GM12878 (cell line): ENCODE data around the gene ATCAY. TPM values are rescaled to one million over a fixed set of nuclear protein-coding genes. Genes with fewer than 3 reads are reported as not detected.

Experiments used
- ATAC-seq: fragments of 200-7000 bp; cut with Tn5 transposase; 3 replicates; pipeline ENCODE4 v1.9.1; 2020; ENCODE audit warnings: mild to moderate bottlenecking, moderate library complexity
- BruUV-seq: library from RNA; stranded (reverse); fragments of 400-500 nt; replicated peaks from 2 replicates; lab custom pipeline; 2021; lab: Mats Ljungman, UMichigan
- CTCF ChIA-PET: fragments of 300-600 bp; sonication (Branson Sonifier 250); formaldehyde crosslinking; extraction: SDS; loops from one replicate; lab custom pipeline; 2021; ENCODE audit warnings: inconsistent platforms; lab: Yijun Ruan, JAX
- POLR2A ChIA-PET: fragments of 350-600 bp; formaldehyde crosslinking; extraction: SDS; loops from one replicate; lab custom pipeline; 2021; ENCODE audit warnings: inconsistent platforms; lab: Charles Lee
- RAD21 ChIA-PET: fragments of 300-600 bp; sonication (Branson Sonifier 250); formaldehyde crosslinking; loops from one replicate; lab custom pipeline; 2023; ENCODE audit warnings: antibody characterized with exemption; ENCODE audit not compliant: unreplicated experiment; lab: Charles Lee
- SMC1A ChIA-PET: fragments of 300-600 bp; sonication (Branson Sonifier 250); formaldehyde crosslinking; loops from one replicate; lab custom pipeline; 2023; ENCODE audit not compliant: unreplicated experiment, uncharacterized antibody; lab: Charles Lee
- DNase-seq: peaks from one replicate; pipeline ENCODE4 v3.0.0-alpha.2; 2011; ENCODE audit warnings: low read depth, low spot score
- FAIRE-seq: peaks from 3 replicates; lab custom pipeline; 2011; peaks lifted over from hg19 to GRCh38; lab: Jason Lieb, UNC
- H2AFZ ChIP-seq: 2 replicates; pipeline ENCODE4 v1.6.0; 2011; ENCODE audit warnings: low read depth, low read length, control low read depth; ENCODE audit not compliant: control insufficient read depth
- H3K27ac ChIP-seq: 2 replicates; pipeline ENCODE4 v1.5.1; 2011; ENCODE audit warnings: control low read depth; ENCODE audit not compliant: control insufficient read depth, insufficient read depth
- H3K27me3 ChIP-seq, 2 experiments: replicated peaks in 1 of 2; 2 replicates each; pipeline versions ENCODE4 v1.6.0 to v1.6.1; 2011; ENCODE audit warnings: low read length in 1 of 2; ENCODE audit not compliant: control insufficient read depth in 2 of 2, insufficient read depth in 2 of 2
- H3K36me3 ChIP-seq, 2 experiments: 2 replicates each; pipeline ENCODE4 v1.5.1; 2011; ENCODE audit warnings: low read length in 1 of 2; ENCODE audit not compliant: control insufficient read depth in 2 of 2, insufficient read depth in 2 of 2
- H3K4me1 ChIP-seq: 2 replicates; pipeline ENCODE4 v1.6.1; 2011; ENCODE audit warnings: mild to moderate bottlenecking, low read length, moderate library complexity, mixed read lengths; ENCODE audit not compliant: control insufficient read depth, insufficient read depth
- H3K4me2 ChIP-seq: 2 replicates; pipeline ENCODE4 v1.6.0; 2011; ENCODE audit warnings: control low read depth; ENCODE audit not compliant: control insufficient read depth, insufficient read depth
- H3K4me3 ChIP-seq: fragments of 200-600 bp; sonication (generic); 2 replicates; pipeline ENCODE4 v1.5.1; 2016
- H3K79me2 ChIP-seq: 2 replicates; pipeline ENCODE4 v1.6.0; 2011; ENCODE audit warnings: low read length; ENCODE audit not compliant: control insufficient read depth, insufficient read depth
- H3K9ac ChIP-seq: 2 replicates; pipeline ENCODE4 v1.8.0; 2011; ENCODE audit warnings: low read length, control low read depth, mixed read lengths; ENCODE audit not compliant: control insufficient read depth, insufficient read depth
- H3K9me3 ChIP-seq: replicated peaks from 3 replicates; pipeline ENCODE4 v1.5.1; 2011; ENCODE audit warnings: mild to moderate bottlenecking, low read length; ENCODE audit not compliant: control insufficient read depth, insufficient read depth
- H4K20me1 ChIP-seq: 2 replicates; pipeline ENCODE4 v1.6.0; 2011; ENCODE audit not compliant: control insufficient read depth, insufficient read depth
- ATF7 ChIP-seq: fragments of 450-650 bp; IDR thresholded peaks from 2 replicates; pipeline ENCODE4 v1.6.1; 2016; ENCODE audit warnings: low read depth, mild to moderate bottlenecking
- FOXK2 ChIP-seq: fragments of 450-650 bp; IDR thresholded peaks from 2 replicates; pipeline ENCODE4 v1.6.1; 2017; ENCODE audit warnings: mild to moderate bottlenecking, moderate library complexity
- JUNB ChIP-seq: IDR thresholded peaks from 2 replicates; pipeline ENCODE4 v1.6.1; 2016; ENCODE audit warnings: antibody characterized with exemption, mild to moderate bottlenecking
- WRNIP1 ChIP-seq: IDR thresholded peaks from 2 replicates; pipeline ENCODE4 v1.6.1; 2011; ENCODE audit warnings: low read depth, low read length, improper control_type of control experiment, borderline replicate concordance
- WGBS: methylation state at CpG from one replicate; pipeline ENCODE4 v1.1.6; 2016; ENCODE audit warnings: low lambda C conversion rate; ENCODE audit not compliant: insufficient replicate concordance, insufficient coverage; ENCODE audit errors: missing lambda C conversion rate; 5-methylcytosine and 5-hydroxymethylcytosine counted together
- in situ Hi-C: fragments of 300-500 bp; cut with MboI; formaldehyde crosslinking; loops from 9 replicates; pipeline ENCODE4 v1.14.3; 2018; ENCODE audit warnings: mixed read lengths
- intact Hi-C: fragments of 100-400 bp; cut with micrococcal nuclease; formaldehyde crosslinking; loops from one replicate; pipeline ENCODE4 v1.14.2; 2022; ENCODE audit not compliant: unreplicated experiment
- polyA plus RNA-seq, 11 experiments: library from polyadenylated mRNA; depleted of rRNA in 4 of 11; unstranded in 6 of 11; stranded (reverse) in 5 of 11; fragments of >200 nt; fragmentation: Nextera tagmentation in 4 of 11; fragmentation: Illumina TruSeq in 1 of 11; extraction: Ambion mirVana in 4 of 11; extraction: Trizol in 1 of 11; gene quantifications; 1 replicate in 1 of 11; 2 replicates in 10 of 11; pipeline versions ENCODE4 v1.2.1 to v1.2.3, GENCODE V29; 2011 to 2016; ENCODE audit warnings: inconsistent platforms in 2 of 11, missing spikeins in 2 of 11, low read depth in 1 of 11
- total RNA-seq, 4 experiments: library from RNA; depleted of rRNA in 3 of 4; stranded (reverse); fragments of >200 nt in 3 of 4; fragmentation: Illumina TruSeq in 1 of 4; extraction: Trizol in 1 of 4; gene quantifications; 2 replicates each; pipeline versions ENCODE4 v1.2.1 to v1.2.3, GENCODE V29; 2013 to 2021
- TF ChIP-seq, protein P1 (sequence below): fragments of 450-650 bp; IDR thresholded peaks from 2 replicates; pipeline ENCODE4 v1.6.1; 2017; ENCODE audit warnings: mild to moderate bottlenecking, moderate library complexity
- TF ChIP-seq, protein P2 (sequence below): IDR thresholded peaks from 2 replicates; pipeline ENCODE4 v1.6.1; 2011; ENCODE audit warnings: low read depth, mild to moderate bottlenecking, low read length, moderate library complexity, borderline replicate concordance; ENCODE audit errors: extremely low read depth
- TF ChIP-seq, protein P3 (sequence below), 3 experiments: IDR thresholded peaks in 2 of 3; conservative IDR thresholded peaks in 1 of 3; 2 replicates each; pipeline ENCODE4 v1.5.1; 2011; ENCODE audit warnings: low read depth in 3 of 3, low read length in 3 of 3, mild to moderate bottlenecking in 3 of 3, control low read depth in 2 of 3, moderate library complexity in 2 of 3, inconsistent platforms in 1 of 3, mixed read lengths in 1 of 3; ENCODE audit not compliant: control insufficient read depth in 2 of 3, insufficient read depth in 1 of 3; ENCODE audit errors: extremely low read depth in 1 of 3

The ATCAY gene
- total and polyA plus RNA-seq, 10 of the 15 experiments (the other 5 are each of a cell fraction or from before 2014, with no cell fraction given): under 0.01 to 0.04 (median 0.02) TPM; not detected in 4

DNA sequence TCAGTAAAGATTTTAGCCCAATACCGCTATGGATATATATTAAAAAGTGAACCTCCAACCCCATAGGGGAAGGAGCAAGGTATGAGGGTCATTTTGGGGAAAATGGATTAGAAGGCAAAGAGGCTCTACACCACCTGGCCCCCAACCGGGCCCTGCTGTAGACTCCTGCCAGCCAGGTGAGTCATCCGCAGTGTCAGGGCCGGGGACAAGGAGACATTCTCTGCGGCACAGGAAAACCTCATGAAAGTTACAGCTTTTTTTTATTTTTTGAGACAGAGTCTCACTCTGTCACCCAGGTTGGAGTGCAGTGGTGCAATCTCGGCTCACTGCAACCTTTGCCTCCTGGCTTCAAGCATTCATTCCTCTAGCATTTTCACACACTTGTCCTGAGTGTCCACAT is 43.6 kb upstream of the ATCAY start:
- Histone ChIP-seq H4K20me1 (no peaks in the 10 kb centered on the region), H3K9me3 (no peaks in the 10 kb centered on the region; the same call in 2 of the 3 replicates), H3K79me2 (no peaks in the 10 kb centered on the region), H3K36me3 (no peaks in the 10 kb centered on the region), H3K4me2 (no peak overlapping the region), H3K4me1 (no peaks in the 10 kb centered on the region), H3K27ac (no peak overlapping the region), H2AFZ (no peak overlapping the region), H3K4me3 (no peak overlapping the region), H3K27me3 (no peaks in the 10 kb centered on the region; a peak in 1 of 4 replicates), H3K9ac (no peak overlapping the region)
- CTCF ChIA-PET: no interaction called here
- WGBS: 80% methylated on average over 6 of the region's 6 CpGs
- POLR2A ChIA-PET: no interaction called here
- in situ Hi-C loops (no loop called here), intact Hi-C loops (no loop called here)
- RAD21 ChIA-PET: no interaction called here
- SMC1A ChIA-PET: no interaction called here
- FAIRE-seq: no peak
- no peak for DNase-seq
- no peak for TF ChIP-seq JUNB
- TF ChIP-seq, protein P1, sequence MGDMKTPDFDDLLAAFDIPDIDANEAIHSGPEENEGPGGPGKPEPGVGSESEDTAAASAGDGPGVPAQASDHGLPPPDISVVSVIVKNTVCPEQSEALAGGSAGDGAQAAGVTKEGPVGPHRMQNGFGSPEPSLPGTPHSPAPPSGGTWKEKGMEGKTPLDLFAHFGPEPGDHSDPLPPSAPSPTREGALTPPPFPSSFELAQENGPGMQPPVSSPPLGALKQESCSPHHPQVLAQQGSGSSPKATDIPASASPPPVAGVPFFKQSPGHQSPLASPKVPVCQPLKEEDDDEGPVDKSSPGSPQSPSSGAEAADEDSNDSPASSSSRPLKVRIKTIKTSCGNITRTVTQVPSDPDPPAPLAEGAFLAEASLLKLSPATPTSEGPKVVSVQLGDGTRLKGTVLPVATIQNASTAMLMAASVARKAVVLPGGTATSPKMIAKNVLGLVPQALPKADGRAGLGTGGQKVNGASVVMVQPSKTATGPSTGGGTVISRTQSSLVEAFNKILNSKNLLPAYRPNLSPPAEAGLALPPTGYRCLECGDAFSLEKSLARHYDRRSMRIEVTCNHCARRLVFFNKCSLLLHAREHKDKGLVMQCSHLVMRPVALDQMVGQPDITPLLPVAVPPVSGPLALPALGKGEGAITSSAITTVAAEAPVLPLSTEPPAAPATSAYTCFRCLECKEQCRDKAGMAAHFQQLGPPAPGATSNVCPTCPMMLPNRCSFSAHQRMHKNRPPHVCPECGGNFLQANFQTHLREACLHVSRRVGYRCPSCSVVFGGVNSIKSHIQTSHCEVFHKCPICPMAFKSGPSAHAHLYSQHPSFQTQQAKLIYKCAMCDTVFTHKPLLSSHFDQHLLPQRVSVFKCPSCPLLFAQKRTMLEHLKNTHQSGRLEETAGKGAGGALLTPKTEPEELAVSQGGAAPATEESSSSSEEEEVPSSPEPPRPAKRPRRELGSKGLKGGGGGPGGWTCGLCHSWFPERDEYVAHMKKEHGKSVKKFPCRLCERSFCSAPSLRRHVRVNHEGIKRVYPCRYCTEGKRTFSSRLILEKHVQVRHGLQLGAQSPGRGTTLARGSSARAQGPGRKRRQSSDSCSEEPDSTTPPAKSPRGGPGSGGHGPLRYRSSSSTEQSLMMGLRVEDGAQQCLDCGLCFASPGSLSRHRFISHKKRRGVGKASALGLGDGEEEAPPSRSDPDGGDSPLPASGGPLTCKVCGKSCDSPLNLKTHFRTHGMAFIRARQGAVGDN: no peak
- TF ChIP-seq, protein P2, sequence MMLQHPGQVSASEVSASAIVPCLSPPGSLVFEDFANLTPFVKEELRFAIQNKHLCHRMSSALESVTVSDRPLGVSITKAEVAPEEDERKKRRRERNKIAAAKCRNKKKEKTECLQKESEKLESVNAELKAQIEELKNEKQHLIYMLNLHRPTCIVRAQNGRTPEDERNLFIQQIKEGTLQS: no peak
- TF ChIP-seq ATF7: no peak
- no peak for TF ChIP-seq WRNIP1
- no peak for TF ChIP-seq FOXK2
- TF ChIP-seq, protein P3, sequence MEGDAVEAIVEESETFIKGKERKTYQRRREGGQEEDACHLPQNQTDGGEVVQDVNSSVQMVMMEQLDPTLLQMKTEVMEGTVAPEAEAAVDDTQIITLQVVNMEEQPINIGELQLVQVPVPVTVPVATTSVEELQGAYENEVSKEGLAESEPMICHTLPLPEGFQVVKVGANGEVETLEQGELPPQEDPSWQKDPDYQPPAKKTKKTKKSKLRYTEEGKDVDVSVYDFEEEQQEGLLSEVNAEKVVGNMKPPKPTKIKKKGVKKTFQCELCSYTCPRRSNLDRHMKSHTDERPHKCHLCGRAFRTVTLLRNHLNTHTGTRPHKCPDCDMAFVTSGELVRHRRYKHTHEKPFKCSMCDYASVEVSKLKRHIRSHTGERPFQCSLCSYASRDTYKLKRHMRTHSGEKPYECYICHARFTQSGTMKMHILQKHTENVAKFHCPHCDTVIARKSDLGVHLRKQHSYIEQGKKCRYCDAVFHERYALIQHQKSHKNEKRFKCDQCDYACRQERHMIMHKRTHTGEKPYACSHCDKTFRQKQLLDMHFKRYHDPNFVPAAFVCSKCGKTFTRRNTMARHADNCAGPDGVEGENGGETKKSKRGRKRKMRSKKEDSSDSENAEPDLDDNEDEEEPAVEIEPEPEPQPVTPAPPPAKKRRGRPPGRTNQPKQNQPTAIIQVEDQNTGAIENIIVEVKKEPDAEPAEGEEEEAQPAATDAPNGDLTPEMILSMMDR (IDR thresholded peaks at IDR 0.05 in 2 of 3, conservative IDR thresholded peaks at IDR 0.05 in 1 of 3; ENCODE audit: control insufficient read depth in 2 of 3, extremely low read depth in 1 of 3, insufficient read depth in 1 of 3, low read depth in 3 of 3, low read length in 3 of 3): no peak
- no TSS peak for BruUV-seq
- ATAC-seq: no peak
